ENCODE measurements around the gene PRR23E.

The PRR23E gene, protein sequence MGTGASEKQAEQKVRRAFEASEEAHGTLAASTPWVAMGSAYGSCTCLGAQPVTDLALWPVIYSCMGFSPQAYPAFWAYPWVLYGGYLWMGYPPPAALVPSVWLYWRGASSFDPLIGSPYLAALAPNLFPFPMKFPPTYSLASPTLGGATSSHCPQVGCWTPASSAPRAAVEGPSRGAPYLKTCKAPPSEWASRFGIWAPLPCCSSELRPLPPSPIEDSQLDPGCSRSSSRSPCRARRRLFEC

DNA sequence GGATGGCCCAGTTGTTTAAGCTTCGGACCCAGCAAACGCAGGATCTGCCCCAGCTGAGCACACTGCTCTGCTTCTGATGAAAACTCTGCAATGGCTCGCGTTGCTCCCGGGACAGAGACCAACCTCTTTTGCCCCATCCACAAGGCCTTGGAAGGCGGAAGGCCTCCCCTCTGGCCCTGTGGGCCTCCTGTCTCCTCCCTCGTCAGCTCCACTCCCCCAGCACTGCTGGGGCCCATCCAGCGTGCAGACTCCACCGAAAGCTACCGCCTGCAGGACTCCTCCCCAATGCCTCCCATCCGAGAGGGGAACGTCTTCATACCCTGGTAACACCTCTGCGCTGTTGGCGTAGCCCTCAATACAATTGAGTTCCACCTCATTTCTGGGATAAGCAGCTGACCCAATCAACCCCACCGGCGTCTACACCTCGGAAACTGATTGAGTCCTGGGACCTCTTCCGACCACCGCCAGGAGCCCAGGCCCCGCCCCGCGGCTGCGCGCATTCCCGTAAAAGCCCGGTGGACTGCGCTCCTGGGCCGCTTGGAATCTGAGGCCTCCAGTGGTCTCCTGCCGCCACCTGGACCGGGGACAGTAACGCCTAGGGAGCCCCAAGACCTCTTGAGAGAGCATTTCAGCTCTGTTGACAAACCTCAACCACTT is at the start of gene PRR23E:
Gene PRR23E (plus strand): TSS at position 556 of the 657 bp plus-strand sequence. CDS start 3,555 bp downstream, outside the sequence.
- DNase-seq = no peak

DNA sequence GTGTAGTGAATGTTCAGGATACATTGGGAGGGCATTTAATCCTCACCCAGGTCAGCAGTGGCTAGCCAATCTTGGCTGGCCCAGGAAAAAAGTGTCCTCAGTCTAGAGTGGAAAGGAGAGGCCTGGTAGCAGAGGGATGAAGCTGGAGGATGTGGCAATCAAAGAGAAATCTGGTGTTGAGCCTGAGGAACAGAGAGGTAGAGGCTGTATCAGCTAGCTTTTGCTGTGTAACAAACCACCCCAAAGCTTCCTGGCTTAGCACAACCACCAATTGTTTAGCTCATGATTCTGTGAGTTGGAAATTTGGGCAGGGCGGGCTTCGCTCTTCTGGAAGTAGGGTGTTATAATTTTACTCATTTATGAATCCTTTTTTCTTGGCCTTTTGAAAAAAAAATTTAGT is 49.8 kb upstream of the PRR23E start:
- DNase-seq = no peak

DNA sequence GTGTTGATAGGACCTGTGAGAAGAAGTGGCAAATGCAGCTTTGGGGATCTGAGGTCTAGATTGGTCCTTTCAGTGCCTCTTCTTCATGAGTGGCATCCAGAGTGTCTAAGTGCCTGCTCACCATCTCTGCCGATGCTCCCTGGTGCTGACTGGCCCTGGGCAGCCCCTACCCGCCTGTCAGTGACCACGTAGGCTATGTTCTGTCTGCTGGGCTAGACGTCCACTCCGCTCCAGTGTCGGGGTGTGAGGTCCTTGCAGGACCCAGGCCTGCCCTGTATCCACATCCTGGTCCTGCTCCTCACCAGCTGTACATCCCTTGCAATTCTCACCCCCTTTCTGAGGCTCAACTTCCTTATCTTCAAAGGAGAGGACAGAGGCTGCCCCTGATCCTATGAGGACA is 48.3 kb upstream of the PRR23E start:
- DNase-seq = no peak

DNA sequence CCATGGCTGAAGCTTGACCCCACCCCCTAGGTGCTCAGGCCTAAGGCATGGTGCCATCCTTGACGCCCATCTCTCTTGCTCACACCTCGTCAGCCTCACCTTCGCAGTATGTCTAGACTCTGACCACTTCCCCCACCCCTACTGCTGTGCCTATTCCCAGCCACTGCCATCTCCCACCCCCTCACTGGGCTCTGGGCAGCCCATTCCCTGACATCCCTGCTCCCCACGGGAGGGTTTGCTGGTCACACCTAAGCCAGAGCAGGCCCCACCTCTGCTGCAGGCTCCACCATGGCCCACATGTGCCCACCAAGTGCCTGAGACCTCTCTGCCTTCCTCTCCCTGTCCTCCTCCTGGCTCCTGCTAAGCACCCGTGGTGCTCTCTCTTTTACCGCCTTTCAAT is 47.7 kb upstream of the PRR23E start:
- no peak for DNase-seq

DNA sequence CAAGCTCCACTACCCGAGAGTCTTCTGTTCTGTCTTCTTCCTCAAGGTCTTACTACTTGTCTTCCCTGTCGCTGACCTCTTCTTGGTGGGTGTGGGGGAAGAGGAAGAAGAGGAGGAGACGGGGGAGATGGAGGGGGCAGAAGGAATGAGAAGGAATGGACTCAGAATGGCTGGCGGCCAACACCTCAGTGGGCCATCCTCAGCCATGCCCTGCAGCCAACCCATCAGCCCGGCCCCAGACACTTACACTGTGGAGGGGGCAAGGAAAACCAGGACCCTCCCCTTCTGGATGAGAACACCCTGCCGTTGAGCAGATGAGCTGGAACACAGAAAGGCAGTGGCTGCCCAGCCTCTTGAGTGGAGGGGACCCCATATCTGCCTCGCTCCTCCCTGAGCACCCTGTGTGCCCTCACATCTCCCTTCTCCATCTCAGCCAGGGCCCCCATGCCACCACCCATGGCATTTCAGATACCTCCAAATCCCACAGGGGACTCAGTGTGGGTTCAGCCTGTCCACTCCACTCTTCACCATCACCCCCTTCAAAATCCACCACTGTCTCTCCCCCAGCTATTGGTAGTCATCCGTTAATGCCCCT is 45.5 kb upstream of the PRR23E start:
- DNase-seq = no peak

DNA sequence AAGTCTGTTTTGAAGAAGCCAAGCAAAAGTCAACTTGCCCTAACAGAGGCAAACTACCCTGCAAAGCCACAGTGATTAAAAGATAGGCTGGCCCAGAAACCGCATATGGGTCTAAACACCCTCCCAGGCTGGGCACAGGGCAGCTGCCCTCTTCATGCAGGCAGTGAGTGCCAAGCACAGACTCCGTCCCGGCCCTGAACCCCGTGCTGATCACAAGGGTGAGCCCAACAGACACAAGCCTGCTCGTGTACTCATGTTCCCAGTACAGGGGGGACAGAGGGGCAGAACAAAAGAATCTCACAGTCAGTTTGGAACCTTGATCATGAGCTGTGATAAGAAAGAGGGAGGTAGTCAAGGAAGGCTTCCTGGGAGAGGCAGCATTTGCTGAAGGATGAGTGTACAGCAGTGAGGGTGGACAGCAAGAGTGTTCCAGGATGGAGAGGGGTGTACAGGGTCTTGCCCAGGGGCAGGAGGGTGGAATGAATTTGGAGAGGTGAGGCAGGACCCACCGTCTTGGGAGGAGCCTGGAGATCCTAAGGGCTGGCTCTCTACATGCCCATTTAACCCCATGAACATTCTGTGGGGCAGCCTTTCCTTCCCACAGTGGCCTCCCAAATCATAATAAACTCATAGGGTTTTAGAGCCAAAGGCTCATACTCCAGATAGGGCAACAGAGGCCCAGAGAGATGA is 43.2 kb upstream of the PRR23E start:
- DNase-seq = no peak

DNA sequence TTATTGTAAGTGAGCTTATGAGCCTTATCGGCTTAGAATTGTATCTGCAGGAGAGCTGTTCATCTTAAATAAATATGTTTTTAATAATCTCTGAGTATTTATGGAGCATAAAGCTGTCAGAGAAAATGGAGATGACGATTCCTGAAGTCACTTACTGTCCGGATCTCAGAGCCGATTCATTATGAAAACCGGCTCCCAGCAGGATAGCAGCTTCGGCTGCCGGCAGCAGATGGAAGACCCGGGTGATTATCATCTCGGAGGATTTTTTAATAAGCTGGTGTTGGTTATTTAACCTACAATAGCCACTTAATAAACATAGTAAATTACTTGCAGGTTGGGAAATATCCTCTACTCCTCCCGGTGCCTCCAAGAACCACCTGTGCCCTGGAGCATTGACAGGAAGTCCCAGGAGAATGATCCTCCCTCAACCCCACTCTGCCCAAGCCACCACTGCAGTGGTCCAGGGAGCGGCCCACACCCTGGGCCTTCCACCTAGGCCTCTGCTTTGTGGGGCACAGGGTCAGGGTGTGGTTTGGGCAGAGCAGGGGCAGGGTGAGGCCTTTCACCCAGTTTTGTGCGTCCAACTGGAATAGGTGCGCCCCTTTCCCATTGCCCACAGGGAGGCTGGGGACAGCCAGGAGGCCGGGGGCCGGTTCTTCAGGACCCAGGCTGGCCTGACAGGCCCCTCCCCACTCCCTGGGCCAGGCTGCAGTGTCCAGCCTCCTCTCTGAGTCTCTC is 42.2 kb upstream of the PRR23E start:
- DNase-seq = no peak

DNA sequence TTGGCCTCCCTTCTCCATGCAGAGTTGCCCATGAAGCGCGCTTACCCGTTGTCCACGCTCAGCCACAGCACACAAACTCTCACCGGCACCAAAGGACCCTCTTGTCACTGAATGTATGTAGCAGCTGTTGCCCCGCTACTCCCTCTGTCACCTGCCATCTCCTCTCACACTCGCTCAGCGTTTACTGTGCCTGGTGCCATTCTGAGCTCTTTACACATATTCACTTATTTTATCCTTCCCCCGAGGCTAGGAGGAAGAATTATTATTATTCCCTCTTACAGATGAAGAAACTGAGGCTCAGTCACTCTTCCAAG is 41.7 kb upstream of the PRR23E start:
- DNase-seq = no peak

DNA sequence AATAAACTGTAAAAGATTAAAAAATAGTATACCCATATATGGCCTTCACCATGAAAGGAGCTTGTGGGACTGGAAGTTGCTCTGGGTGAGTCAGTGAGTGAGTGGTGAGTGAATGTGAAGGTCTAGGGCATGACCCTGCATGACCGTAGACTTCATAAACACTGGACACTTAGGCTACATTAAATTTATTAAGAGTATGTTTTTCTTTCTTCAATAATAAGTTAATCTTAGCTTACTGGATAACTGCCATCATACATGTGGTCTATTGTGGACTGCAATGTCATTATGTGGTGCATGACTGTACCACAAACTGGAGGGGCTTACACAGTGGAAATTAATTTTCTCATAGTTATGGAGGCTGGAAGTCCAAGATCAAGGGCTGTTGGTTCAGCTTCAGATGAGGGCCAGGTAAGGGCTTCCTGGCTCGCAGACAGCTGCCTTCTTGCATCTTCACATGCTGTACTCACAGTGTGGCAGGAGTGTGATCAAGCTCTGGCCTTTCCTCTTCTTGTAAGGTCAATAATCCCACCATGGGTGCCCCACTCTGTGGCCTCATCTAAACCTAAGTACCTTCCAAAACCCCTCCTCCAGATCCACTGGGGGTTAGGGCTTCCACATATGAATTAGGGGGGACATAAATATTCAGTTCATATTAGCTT is 40.8 kb upstream of the PRR23E start:
- DNase-seq = no peak

DNA sequence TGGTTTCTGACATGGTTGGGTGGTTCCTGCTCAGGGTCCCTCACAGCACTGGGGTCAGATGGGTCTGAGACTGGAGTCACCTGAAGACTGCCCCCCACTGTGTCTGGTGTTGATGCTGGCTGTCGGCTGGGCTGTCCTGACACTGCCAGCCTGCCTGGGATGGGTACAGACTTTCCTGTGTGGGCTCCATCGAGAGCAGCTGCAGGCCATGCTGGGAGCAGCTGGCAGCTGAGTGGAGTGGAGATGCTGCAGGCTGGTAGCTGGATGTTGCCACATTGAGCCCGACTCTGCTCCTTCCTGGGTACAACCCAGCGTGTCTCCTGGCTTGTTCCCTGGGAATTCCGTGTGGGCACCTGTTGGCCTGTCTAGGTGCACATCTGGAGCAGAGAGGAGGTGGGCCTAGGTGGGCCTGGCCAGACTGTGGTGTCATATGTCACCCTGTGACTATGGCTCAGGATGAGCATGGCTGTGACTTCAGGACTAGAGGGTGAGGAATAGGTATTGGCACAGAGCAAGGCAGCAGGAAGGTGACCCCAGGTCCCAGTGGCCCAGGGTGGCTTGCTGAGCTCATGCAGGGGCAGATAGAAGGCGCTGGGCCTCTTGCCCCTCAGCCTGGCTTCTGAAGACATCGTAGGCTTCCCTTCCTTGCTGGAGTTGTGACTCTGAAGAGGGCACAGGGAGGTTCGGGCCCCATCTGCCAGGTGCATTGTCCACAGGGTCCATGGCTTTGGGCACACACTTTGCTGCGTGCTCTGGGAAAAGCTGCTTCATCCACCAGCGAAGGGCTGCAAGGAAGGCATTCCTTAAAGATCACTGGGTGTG is 40.0 kb upstream of the PRR23E start:
- no peak for DNase-seq

DNA sequence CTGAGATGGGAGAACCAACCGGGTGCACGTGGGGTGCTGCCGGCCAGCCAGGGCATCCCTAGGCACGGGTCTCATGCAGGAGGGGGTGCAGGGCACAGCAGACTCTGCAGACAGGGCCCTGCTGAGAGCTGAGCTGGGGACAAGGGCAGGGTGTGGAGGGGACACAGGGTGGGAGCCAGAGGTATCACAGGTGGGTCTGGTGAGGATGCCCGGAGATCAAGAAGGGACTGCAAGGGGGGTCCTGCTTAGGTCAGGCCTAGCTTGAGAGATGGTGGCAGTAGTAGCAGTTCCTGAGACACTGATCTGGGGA is 39.5 kb upstream of the PRR23E start:
- DNase-seq = no peak

DNA sequence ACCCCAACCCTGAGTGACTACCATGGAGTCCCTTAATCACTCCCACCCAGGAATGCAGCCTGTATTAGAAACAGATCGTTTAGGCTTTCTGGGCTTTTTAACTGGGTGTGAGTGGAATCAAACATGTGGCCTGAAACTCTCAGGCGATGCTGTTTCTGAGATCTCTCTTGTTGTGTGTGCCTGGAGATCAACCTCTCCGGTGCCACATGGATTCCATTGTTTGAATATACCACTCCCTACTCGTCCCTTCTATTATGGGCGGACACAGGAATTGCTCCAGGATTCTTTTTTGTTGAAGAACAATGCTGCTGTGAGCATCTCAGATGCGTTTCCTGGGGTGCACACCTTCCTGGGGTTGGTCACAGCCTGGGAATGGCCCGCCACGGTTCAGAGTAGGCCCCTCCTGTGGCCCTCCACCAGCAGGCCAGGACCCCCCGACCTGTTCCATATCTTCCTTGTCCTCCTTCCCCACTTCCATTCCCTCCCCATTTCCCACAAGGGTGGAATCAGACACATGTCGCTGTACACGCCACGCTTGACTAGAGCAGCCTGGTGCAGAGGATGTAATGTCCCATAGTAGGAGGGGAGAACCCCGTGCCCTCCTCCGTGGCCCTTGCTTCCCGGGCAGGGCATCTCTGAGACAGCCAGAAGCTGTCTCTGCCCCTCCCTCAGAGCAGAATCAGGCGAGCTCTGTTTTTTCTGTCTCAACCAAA is 36.4 kb upstream of the PRR23E start:
- peak; percentile 65 to 71 for DNase-seq

DNA sequence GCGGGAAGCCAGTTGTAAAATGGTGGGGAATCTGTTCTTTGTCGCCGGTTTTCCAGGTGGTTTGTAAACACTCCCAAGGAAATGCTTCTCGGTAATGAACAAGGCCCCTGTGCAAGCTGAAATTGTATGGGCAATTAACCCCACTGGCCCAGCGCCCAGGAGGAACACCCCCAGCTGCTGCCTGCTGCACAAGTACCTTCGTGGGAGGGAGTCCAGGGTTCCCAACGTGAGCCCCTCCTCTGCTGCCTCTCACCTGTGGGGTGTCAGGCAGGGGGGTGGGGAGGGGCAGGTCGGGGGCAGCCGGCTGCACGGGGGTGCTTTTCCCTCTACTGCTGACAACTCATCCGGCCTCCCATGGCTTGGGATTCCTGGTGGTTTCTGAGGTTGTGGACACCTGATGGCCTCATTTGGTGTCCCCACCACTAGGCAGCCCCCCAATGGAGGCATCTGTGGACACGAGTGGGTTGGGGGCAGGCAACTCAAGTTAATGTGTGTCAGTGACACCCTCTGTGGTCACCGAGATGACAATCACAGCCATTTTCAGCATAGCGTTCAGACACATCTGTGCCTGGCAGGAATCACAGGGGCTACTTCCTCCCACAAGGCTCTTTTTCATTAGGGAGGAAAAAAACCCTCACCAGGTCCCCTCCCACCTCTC is 35.6 kb upstream of the PRR23E start:
- peak; percentile 97 to 99 for DNase-seq

DNA sequence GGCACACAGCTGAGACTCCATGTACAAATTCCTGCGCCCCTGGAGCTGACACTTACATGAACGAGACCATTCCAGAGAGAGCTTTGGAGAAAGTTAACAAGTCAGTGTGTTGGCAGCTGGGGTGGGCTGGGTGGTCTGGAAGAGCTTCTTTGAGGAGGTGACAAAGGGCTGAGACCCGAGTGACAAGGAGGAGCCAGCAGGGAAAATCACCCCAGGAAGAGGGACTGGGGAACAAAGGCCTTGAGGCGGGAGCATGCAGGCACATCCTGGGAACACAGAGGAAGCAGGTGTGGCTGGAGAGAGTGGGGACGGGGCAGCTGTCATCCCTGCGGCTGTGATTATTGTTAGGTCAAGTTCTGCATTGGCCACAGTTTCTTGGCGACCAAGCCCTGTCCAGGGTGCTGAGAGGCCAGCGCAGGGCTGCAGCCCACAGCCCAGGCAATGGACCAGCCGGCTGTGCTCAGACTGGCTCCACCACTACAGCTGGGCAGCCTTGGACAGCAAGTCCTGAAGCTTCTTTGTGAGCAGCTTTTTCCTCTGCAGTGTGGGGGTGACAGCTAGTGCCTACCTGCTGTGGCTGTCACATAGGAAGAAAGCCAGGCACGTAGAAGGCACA is 34.2 kb upstream of the PRR23E start:
- DNase-seq = peak; percentile 82 to 91

DNA sequence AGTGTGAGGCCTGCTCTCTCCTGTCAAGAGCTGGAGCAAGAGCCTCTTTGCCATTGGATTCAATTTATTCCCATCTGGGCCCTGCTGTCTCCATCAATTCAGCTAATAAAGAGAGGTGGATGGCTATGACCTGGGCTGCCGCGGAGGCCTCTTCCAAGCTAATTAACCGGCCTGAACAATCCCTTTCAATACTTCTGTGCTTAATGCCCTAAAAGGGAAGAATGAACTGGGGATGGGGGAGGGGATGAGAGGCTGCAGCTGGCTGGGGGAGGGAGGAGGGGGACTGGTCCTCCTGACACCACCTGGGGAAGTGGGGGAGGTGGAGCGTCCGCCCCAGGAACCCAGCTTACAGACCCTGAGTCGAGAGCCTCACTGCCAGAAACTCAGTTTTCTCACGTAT is 33.4 kb upstream of the PRR23E start:
- peak; percentile 73 to 83 for DNase-seq

DNA sequence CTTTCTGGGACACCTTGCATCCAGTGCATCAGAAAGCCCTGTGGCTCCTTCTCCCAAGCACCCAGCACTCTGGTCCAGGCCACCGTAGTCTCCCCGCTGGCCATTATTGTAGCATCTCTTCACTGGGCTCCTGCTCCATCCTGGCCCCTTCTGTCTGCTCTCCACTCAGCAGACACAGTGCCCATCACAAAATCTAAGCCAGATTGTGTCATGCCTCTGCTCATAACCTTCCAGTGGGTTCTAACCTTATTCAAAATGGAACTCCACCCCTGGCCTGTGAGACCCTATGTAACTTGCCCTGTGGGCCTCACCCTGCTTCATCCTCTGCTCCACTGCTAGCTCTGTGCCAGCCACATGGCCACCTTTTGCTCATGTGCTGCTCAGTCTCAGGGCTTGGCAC is 31.7 kb upstream of the PRR23E start:
- DNase-seq = no peak

DNA sequence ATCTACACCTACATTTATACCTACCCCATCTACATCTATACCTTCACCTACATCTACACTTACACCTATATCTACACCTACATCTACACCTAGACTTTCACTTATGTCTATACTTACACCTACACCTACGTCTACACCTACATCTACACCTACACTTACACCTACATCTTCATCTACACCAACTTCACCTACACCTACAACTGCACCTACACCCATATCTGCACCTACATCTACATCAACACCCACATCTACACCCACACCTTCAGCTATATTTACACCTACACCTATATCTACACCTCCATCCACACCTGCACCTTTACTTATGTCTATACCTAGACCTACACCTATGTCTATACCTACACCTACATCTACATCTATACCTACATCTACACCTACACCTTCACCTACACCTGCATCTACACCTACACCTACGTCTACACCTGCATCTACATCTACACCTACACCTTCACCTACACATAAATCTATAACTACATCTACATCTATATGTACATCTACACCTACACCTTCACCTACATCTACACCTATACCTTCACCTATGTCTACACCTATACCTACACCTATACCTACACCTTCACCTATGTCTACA is 30.9 kb upstream of the PRR23E start:
- no peak for DNase-seq

DNA sequence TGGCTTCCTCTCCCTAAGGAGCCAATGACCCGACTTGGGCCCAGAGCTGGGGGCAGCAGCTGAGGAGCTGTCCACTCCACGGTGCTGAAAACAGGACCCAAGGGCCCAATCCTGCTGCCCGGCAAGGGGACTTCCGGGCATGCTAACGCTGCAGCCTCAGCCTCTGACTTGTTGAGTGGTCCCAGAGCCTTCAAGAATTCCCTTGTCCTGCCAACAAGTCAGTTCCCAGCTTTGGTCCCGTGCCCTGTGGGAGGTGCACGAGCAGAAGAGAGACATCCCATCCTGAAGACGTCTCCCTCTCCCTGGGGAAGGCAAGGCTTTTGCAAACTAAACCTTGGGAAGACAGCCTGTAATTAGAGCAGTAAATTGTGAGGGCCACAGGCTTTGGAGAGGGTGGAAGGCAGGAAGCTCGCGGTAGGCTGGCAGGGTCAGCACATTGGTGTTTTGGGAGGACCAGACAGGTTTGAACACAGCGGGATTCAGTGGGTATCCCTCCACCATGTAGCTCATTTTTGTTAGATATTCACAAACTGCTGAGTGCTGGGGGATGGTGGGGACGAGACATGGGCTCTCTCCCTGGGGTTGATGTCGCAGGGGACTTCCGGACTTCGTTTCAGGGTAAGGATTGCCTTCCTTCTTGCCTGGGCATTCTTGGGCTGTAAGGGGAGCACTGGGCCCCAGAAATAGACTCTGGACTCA is 29.8 kb upstream of the PRR23E start:
- no peak for DNase-seq

DNA sequence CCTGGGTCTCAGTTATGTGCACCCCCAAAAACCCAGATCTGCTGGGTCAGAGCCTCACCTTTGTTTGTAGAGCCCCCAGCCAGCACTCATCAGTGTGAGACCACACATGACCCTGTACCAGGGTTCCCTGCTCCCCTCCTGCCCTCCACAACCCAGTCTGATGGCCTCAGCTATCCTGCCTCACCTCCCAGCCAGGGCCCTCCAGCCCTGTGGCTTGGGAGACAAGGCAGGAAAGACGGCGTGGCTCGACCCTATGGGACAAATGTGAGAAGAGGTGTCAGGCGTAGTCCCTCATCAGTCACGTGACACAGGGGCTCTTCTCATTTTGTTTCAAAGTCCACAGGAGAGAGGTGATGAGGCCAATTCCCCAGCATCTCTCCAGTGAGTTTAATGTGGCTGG is 28.3 kb upstream of the PRR23E start:
- DNase-seq = no peak

Measured in NCI-H2081 (cell line).